ENCODE results near the gene LITAF.
"Not testable (repeated sequence)": the region's sequence is repeated elsewhere in the genome, so short reads cannot be mapped to it uniquely, and the experiment has no call there.

The LITAF gene

GRCh38 chr16:11561856-11562255 lies 24.9 kb downstream of the LITAF start:
- H3K4me3 ChIP-seq (ENCODE audit: low read depth, low read length), result no peak overlapping the region
- no peak for TF ChIP-seq CTCF (IDR thresholded peaks at IDR 0.05; ENCODE audit: low read depth, low read length)

GRCh38 chr16:11561454-11561805 lies 25.3 kb downstream of the LITAF start:
- no peak overlapping the region for H3K4me3 ChIP-seq (ENCODE audit: low read depth, low read length)
- no peak for TF ChIP-seq CTCF (IDR thresholded peaks at IDR 0.05; ENCODE audit: low read depth, low read length)
- no peak for DNase-seq (ENCODE audit: low read depth, low spot score)
- in situ Hi-C loops (cut with HindIII; ENCODE audit: low sequenced_read_pairs), result no loop called here

More at GRCh38 chr16:11561856-11562255, 24.9 kb downstream of the LITAF start:
- in situ Hi-C loops (cut with HindIII; ENCODE audit: low sequenced_read_pairs), result no loop called here
- no peak for DNase-seq (ENCODE audit: low read depth, low spot score)

GRCh38 chr16:11560701-11561453 lies 25.8 kb downstream of the LITAF start:
- TF ChIP-seq CTCF (IDR thresholded peaks at IDR 0.05; ENCODE audit: low read depth, low read length), result no peak
- no peak overlapping the region for H3K4me3 ChIP-seq (ENCODE audit: low read depth, low read length)
- DNase-seq (ENCODE audit: low read depth, low spot score), result peak; percentile 9
- in situ Hi-C loops (cut with HindIII; ENCODE audit: low sequenced_read_pairs), result no loop called here

GRCh38 chr16:11558308-11558823 lies 28.4 kb downstream of the LITAF start:
- H3K4me3 ChIP-seq (ENCODE audit: low read depth, low read length); DNase-seq (ENCODE audit: low read depth, low spot score); in situ Hi-C loops (cut with HindIII; ENCODE audit: low sequenced_read_pairs): not testable (repeated sequence)

GRCh38 chr16:11557801-11558200 lies 28.9 kb downstream of the LITAF start:
- in situ Hi-C loops (cut with HindIII; ENCODE audit: low sequenced_read_pairs), result no loop called here
- H3K4me3 ChIP-seq (ENCODE audit: low read depth, low read length), result no peak overlapping the region
- no peak for TF ChIP-seq CTCF (IDR thresholded peaks at IDR 0.05; ENCODE audit: low read depth, low read length)
- DNase-seq (ENCODE audit: low read depth, low spot score), result no peak

- no peak overlapping the region for H3K4me3 ChIP-seq (ENCODE audit: low read depth, low read length)
- DNase-seq (ENCODE audit: low read depth, low spot score), result no peak
- in situ Hi-C loops (cut with HindIII; ENCODE audit: low sequenced_read_pairs), result no loop called here
- TF ChIP-seq CTCF (IDR thresholded peaks at IDR 0.05; ENCODE audit: low read depth, low read length), result no peak
Observed at GRCh38 chr16:11556945-11557720, 29.6 kb downstream of the LITAF start.

Data from astrocyte of the spinal cord (primary cell).